GM21423 (cell line): ENCODE data around the gene ATP10A.

Source experiments
- ATAC-seq: cut with Tn5 transposase; IDR thresholded peaks from one replicate; pipeline ENCODE4 v1.9.1; 2021; ENCODE audit warnings: mild to moderate bottlenecking, moderate library complexity; ENCODE audit not compliant: unreplicated experiment

The ATP10A gene

GRCh38 chr15:25830844-25831451 is 32.2 kb downstream of the ATP10A start:
- ATAC-seq = no peak

GRCh38 chr15:25829073-25829472 is 34.1 kb downstream of the ATP10A start:
- no peak for ATAC-seq

- no peak for ATAC-seq
Observed at GRCh38 chr15:25825207-25825606, 37.9 kb downstream of the ATP10A start.

- no peak for ATAC-seq
Observed at GRCh38 chr15:25824618-25825017, 38.5 kb downstream of the ATP10A start.

GRCh38 chr15:25812845-25813244 is 50.3 kb downstream of the ATP10A start:
- no peak for ATAC-seq

- ATAC-seq = no peak
Observed at GRCh38 chr15:25812073-25812472, 51.1 kb downstream of the ATP10A start.

- peak; percentile 89 for ATAC-seq
Observed at GRCh38 chr15:25811481-25811906, 51.6 kb downstream of the ATP10A start.

GRCh38 chr15:25810631-25811091 is 52.5 kb downstream of the ATP10A start:
- no peak for ATAC-seq

GRCh38 chr15:25810154-25810553 is 53.0 kb downstream of the ATP10A start:
- ATAC-seq = no peak

- ATAC-seq = no peak
Observed at GRCh38 chr15:25807063-25807462, 56.1 kb downstream of the ATP10A start.

GRCh38 chr15:25805031-25805430 is 58.1 kb downstream of the ATP10A start:
- ATAC-seq = no peak

GRCh38 chr15:25804451-25804850 is 58.7 kb downstream of the ATP10A start:
- ATAC-seq = no peak

GRCh38 chr15:25803541-25803940 is 59.6 kb downstream of the ATP10A start:
- ATAC-seq = no peak

GRCh38 chr15:25803036-25803435 is 60.1 kb downstream of the ATP10A start:
- no peak for ATAC-seq

GRCh38 chr15:25802285-25802830 is 60.8 kb downstream of the ATP10A start:
- no peak for ATAC-seq

- no peak for ATAC-seq
Observed at GRCh38 chr15:25801586-25802284, 61.4 kb downstream of the ATP10A start.

GRCh38 chr15:25800761-25801515 is 62.2 kb downstream of the ATP10A start:
- no peak for ATAC-seq

- no peak for ATAC-seq
Observed at GRCh38 chr15:25799906-25800700, 63.0 kb downstream of the ATP10A start.

GRCh38 chr15:25797936-25798901 is 64.9 kb downstream of the ATP10A start:
- ATAC-seq = no peak

- ATAC-seq = no peak
Observed at GRCh38 chr15:25797511-25797935, 65.6 kb downstream of the ATP10A start.
